Medulla oblongata (tissue), 1 donor: ENCODE data around the gene KIAA2012.
A peak's percentile ranks its signal among the peaks of the same experiment; 100 is the strongest.

Experiments
- DNase-seq: peaks from one replicate; pipeline ENCODE4 v3.0.0-alpha.2; 2015; ENCODE audit errors: extremely low spot score

KIAA2012 gene

DNA sequence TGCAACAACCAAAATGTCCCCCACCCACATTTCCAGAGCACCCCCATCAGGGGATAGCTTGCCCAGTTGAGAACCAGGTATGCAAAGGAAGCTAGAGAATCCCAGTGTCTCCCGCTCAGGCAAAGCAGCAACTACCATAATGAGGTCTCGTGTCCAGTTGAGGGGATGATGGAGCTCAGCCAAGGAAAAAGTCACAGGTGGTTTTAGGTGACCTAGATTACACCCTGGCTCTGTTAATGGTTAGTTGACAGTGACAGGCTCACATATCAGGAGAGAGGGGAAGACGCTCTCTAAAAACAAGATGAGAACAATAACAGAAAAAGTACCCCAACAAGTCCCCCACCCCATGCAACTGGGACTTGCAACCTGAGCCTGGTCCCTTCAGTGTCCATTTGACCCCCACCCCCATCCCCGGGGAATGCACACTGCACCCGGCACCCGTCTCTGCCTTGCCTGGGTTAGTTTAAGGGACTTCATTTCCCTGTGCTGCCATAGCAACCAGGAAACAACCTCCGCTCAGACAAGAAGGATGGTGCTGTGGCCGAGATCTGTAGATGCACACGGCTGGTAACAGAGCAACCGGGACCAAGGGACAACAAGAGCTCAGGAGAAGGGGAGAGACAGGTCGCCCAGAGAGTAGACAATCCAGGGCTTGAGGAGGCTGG, at the start of gene KIAA2012:
Gene KIAA2012 (plus strand): TSS at position 519 of the 665 bp plus-strand sequence. CDS start 373 bp downstream, outside the sequence.
- DNase-seq: no peak

GRCh38 chr2:202023904-202024266, 49.2 kb upstream of the KIAA2012 start:
- no peak for DNase-seq

DNA sequence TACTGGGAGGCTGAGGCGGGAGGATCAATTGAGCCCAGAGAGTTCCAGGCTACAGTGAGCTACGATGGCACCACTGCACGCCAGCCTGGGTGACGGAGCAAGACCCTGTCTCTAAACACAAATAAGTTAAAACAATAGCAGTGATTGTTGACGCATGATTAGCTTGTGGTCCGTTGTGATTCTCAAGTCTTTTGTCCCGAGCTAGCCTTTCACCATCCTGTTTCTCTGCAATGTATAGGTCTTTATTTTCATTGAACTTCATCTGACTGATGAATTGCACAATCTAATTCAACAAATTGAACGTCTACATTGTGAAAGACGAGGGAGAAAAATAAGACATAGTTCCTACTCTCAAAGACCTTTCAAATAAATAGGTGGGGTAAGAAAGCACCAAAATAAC, 48.2 kb upstream of the KIAA2012 start:
- DNase-seq: no peak

DNA sequence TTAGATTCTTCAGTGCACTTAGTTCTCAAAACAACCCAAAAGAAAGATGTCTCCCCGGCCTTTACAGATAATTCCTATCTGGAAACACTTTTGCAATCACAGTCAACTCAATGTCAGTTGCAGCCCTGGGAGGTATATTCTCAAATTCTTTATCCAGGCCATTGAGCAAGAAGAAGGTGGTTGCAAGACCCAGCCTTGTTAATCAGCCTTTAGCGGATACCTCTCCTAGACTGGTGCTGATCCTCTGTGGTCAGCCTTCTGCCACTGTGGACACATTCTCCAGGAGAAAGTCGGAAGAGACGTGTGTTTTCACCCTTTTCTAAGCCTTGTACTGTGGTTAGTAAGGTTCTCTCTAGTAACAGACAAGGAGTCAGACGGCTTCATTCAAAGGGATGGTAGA, 47.2 kb upstream of the KIAA2012 start:
- no peak for DNase-seq

DNA sequence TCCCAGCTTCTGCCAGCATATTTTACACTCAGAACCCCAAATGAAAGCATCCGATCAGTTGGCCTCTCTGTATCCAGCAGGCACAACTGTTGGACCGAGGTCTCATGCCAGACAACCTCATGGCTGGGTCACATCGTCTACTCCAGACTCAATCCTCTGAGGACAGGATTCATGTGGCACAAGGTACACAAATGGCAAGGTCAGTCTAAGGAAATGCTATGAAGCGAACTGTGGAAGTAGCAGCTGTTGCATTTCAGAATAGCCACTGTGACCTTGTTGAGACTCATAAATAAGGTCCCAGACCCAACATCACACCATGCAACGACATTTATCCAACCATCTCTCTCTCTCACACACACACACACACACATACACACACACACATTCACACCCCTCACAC, 46.5 kb upstream of the KIAA2012 start:
- no peak for DNase-seq

- DNase-seq: no peak
Observed at GRCh38 chr2:202030691-202031090, 42.4 kb upstream of the KIAA2012 start.

GRCh38 chr2:202031246-202031951, 41.7 kb upstream of the KIAA2012 start:
- no peak for DNase-seq

- DNase-seq: peak; percentile 63
Observed at GRCh38 chr2:202032846-202033316, 40.2 kb upstream of the KIAA2012 start.

DNA sequence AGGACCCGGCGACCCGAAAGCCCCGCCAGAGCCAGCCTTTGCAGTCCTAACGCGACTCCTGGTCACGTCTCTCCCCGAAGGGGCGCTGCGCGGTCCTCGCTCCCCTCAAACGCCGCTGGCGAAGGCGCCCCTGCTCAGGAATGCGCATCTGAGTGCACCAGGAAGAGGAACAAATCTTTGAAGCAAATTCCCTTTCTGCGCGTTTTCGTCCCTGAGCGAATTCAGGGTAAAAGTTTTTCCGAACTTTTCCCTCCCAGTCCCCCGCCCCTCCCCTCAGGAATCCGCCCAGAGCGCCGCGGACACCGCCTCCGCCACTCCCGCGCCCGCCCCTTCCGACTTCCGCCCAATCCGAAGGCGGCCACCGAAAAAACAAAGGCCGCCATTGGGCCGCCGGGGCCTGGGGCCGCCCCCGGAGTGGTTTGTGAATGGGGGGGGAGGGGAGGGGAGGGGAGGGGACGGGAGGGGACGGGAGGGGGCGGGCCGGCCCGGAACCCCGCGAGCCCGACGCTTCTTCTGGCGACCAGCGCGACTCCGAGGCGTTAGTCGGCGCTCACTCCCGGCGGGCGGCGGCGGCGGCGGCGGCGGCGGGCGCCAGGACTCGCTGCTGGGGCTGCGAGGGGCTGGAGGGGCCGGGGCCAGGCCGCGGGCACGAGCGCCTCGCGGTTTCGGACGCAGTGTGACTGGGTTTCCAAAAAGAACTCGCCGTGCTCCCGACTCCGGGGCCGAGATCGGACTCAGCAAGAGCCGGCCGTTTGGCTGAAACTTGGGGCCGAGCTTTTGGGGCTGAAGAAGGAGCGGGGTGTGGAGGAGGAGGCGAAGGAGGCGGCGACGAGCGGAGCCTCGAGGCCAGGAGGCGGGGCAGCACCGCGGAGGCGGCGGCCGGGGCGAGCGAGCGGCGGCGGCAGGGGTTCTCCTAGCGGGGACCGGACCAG, 39.5 kb upstream of the KIAA2012 start, which contains the start of gene FZD7:
Gene FZD7 (plus strand): TSS at position 539 of the 932 bp plus-strand sequence. CDS start 793 bp downstream, outside the sequence.
- peak; percentile 91 for DNase-seq

DNA sequence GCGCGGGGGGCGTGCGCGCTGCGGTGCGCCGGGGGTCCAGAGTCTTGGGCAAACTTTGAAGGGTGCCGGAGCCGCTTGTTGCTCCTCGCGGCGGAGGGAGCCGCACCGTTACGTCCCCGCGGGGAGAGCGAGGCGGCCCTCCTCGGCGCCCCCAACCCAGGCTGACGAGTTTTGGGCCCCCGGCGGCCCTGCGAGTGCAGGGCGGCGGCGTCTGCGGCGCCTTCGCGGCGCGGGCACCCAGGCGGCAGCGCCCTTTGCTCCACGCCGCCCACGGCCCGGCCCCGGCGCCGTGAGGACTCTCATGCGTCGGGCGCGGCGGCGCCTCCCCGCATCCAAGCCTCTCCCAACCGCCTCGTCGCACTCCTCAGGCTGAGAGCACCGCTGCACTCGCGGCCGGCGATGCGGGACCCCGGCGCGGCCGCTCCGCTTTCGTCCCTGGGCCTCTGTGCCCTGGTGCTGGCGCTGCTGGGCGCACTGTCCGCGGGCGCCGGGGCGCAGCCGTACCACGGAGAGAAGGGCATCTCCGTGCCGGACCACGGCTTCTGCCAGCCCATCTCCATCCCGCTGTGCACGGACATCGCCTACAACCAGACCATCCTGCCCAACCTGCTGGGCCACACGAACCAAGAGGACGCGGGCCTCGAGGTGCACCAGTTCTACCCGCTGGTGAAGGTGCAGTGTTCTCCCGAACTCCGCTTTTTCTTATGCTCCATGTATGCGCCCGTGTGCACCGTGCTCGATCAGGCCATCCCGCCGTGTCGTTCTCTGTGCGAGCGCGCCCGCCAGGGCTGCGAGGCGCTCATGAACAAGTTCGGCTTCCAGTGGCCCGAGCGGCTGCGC, 38.6 kb upstream of the KIAA2012 start:
- no peak for DNase-seq

DNA sequence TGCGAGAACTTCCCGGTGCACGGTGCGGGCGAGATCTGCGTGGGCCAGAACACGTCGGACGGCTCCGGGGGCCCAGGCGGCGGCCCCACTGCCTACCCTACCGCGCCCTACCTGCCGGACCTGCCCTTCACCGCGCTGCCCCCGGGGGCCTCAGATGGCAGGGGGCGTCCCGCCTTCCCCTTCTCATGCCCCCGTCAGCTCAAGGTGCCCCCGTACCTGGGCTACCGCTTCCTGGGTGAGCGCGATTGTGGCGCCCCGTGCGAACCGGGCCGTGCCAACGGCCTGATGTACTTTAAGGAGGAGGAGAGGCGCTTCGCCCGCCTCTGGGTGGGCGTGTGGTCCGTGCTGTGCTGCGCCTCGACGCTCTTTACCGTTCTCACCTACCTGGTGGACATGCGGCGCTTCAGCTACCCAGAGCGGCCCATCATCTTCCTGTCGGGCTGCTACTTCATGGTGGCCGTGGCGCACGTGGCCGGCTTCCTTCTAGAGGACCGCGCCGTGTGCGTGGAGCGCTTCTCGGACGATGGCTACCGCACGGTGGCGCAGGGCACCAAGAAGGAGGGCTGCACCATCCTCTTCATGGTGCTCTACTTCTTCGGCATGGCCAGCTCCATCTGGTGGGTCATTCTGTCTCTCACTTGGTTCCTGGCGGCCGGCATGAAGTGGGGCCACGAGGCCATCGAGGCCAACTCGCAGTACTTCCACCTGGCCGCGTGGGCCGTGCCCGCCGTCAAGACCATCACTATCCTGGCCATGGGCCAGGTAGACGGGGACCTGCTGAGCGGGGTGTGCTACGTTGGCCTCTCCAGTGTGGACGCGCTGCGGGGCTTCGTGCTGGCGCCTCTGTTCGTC, 37.7 kb upstream of the KIAA2012 start:
- peak; percentile 53 for DNase-seq

- DNase-seq: no peak
Observed at GRCh38 chr2:202035941-202036372, 37.1 kb upstream of the KIAA2012 start.

- DNase-seq: no peak
Observed at GRCh38 chr2:202036601-202037037, 36.4 kb upstream of the KIAA2012 start.

DNA sequence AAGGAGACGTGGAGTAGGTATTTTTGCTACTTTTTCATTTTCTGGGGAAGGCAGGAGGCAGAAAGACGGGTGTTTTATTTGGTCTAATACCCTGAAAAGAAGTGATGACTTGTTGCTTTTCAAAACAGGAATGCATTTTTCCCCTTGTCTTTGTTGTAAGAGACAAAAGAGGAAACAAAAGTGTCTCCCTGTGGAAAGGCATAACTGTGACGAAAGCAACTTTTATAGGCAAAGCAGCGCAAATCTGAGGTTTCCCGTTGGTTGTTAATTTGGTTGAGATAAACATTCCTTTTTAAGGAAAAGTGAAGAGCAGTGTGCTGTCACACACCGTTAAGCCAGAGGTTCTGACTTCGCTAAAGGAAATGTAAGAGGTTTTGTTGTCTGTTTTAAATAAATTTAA, 36.0 kb upstream of the KIAA2012 start:
- peak; percentile 33 for DNase-seq

GRCh38 chr2:202038471-202039277, 34.4 kb upstream of the KIAA2012 start:
- no peak for DNase-seq

DNA sequence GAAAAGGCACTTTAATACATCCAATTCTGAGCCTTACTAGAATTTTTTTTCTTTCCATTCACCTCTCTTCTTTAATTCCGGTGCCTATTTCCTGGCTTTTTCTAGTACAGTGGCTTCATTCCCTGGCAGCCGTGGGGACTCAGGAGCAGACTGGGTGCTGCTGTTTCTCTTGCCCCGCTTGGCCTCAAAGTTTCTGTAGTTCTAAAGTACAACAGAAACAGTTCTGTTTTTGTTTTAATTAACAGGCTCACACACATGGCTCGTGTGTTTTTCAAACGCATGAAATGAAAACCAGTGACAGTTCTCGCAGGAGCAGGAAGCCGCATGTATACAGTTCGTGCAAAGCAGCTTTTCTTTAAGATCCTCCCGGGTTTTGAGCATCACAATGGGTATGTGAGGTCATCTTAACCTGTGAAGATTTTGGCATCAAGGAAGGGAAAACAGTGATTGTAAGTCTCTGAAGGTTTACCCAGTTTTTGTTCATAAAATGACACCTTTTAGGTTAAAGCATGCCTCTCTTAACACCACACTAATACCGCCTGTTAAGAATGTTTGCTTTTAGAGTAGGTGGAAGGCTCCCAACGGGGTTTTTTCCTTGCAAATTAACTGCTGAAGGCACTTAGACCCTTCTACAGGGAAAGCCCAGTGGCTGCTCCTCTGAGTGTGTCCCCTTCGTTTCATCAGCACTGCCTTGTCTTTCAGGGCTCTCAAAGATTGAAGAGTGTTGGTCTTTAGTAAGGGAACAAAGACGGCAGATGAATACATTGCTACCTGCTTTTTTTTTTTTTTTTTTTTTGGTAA, 33.6 kb upstream of the KIAA2012 start:
- DNase-seq: no peak

DNA sequence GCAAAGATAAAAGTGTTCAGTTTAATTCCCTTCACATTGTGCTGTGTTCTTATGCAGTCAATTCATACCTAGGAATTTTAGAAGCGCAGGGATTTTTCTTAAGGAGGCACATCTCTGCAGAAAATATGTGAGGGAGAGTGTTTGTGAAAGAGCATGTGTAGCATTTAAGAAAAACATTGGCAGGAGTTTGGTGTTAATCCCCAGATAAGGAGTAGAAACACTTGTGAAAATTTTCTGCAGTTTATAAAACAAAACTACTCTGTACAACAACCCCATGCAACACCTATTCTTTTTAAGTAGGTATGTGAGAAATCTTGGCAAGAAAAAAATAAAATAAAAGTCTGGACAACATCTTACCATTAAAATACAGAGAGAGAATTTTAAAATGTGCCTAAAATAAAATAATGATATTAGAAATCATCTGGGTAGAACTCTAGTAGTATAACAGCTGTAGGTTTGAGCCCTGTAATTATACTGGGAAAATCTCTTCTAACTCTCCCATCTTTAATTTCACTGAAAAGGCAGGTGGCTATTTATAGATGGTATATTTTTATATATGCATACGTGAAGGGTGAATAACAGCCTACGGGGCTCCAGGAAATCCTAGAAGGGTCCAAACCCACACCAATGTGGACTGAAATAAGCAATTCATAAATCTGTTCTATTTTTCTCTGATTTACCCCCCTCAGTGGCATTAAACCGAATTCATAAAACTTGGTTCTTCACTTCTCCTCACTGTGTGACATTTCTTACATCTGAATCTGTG, 32.8 kb upstream of the KIAA2012 start:
- DNase-seq: no peak

GRCh38 chr2:202042444-202042843, 30.6 kb upstream of the KIAA2012 start:
- no peak for DNase-seq
